Smooth muscle cell (in vitro differentiated cells): ENCODE results near the gene DEFB129. TPM values are rescaled to one million over a fixed set of nuclear protein-coding genes. Genes with fewer than 3 reads are reported as not detected.

Source experiments
- DNase-seq: peaks from one replicate; lab custom pipeline; 2025; ENCODE audit not compliant: unreplicated experiment; lab: John Stamatoyannopoulos, UW
- H2AFZ ChIP-seq: fragments of 200-600 bp; sonication (generic); 2 replicates; pipeline ENCODE4 v1.6.0; 2016; ENCODE audit warnings: antibody characterized with exemption, low read depth, mild to moderate bottlenecking
- H3F3A ChIP-seq: fragments of 200-600 bp; sonication (generic); 2 replicates; pipeline ENCODE4 v1.6.0; 2017; ENCODE audit warnings: antibody characterized with exemption, low read depth
- H3K27ac ChIP-seq: fragments of 200-600 bp; sonication (generic); 2 replicates; pipeline ENCODE4 v1.5.1; 2016; ENCODE audit warnings: low read depth, mild to moderate bottlenecking
- H3K27me3 ChIP-seq: fragments of 200-600 bp; sonication (generic); 2 replicates; pipeline ENCODE4 v1.6.1; 2016; ENCODE audit warnings: low read depth, mild to moderate bottlenecking
- H3K36me3 ChIP-seq: fragments of 200-600 bp; sonication (generic); 2 replicates; pipeline ENCODE4 v1.5.1; 2016; ENCODE audit warnings: low read depth
- H3K4me1 ChIP-seq: fragments of 200-600 bp; sonication (generic); 2 replicates; pipeline ENCODE4 v1.5.1; 2016; ENCODE audit warnings: low read depth
- H3K4me2 ChIP-seq: fragments of 200-600 bp; sonication (generic); 2 replicates; pipeline ENCODE4 v1.6.0; 2016; ENCODE audit warnings: mild to moderate bottlenecking
- H3K4me3 ChIP-seq: fragments of 200-600 bp; sonication (generic); 2 replicates; pipeline ENCODE4 v1.5.1; 2016; ENCODE audit warnings: mild to moderate bottlenecking
- H3K79me2 ChIP-seq: fragments of 200-600 bp; sonication (generic); 2 replicates; pipeline ENCODE4 v1.6.0; 2016; ENCODE audit warnings: low read depth, mild to moderate bottlenecking
- H3K9ac ChIP-seq: fragments of 200-600 bp; sonication (generic); 2 replicates; pipeline ENCODE4 v1.6.0; 2016; ENCODE audit warnings: low read depth
- H3K9me3 ChIP-seq: fragments of 200-600 bp; sonication (generic); replicated peaks from 2 replicates; pipeline ENCODE4 v1.5.1; 2016; ENCODE audit warnings: low read depth
- H4K20me1 ChIP-seq: fragments of 200-600 bp; sonication (generic); 2 replicates; pipeline ENCODE4 v1.6.0; 2016; ENCODE audit warnings: low read depth
- CTCF ChIP-seq: fragments of 200-600 bp; sonication (generic); IDR thresholded peaks from 2 replicates; pipeline ENCODE4 v1.5.1; 2017; ENCODE audit warnings: borderline replicate concordance, mild to moderate bottlenecking, antibody characterized with exemption; ENCODE audit not compliant: insufficient read depth, poor library complexity, severe bottlenecking
- WGBS: methylation state at CpG from one replicate; pipeline ENCODE4 v1.1.7; 2016; ENCODE audit warnings: low lambda C conversion rate; 5-methylcytosine and 5-hydroxymethylcytosine counted together
- polyA plus RNA-seq: library from polyadenylated mRNA; unstranded; fragments of >200 nt; fragmentation: Nextera tagmentation; extraction: Ambion mirVana; gene quantifications from 2 replicates; pipeline ENCODE4 v1.2.1, GENCODE V29; 2016
- total RNA-seq: library from RNA; depleted of rRNA; stranded (reverse); fragments of >200 nt; gene quantifications from 2 replicates; pipeline ENCODE4 v1.2.3, GENCODE V29; 2014

The DEFB129 gene
- total and polyA plus RNA-seq, 2 experiments from 2014 or later, result not detected

DNA sequence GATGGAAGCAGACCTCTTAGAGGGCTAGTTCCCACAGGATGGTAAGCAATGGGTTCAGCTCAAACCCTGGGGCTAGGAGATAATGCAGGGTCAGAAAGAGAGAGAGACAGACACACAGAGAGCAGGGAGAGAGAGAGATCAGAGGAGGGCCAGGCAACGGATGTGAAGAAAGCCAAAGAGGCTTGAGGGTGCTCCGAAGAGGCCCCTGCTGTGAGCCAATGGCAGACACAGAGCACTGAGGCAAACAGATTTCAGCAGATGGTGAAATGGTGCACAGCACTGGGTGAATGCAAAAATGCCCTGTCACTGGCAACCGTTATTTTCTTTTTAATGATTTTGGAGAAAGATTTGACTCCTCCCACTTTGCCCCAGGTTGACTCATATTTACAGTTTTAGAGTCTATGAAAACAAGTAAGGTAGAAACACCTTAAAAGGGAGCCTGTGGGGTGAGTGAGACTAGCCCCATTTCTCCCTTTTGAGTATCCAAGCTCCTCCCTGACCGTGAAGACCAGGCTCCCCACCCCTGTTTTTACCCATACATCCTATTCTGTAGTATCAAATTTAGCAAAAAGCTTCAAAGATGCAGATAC lies 31.3 kb downstream of the DEFB129 start:
- Histone ChIP-seq H3K79me2 (no peaks in the 10 kb centered on the region), H3K27ac (no peak overlapping the region), H2AFZ (no peak overlapping the region), H3K4me3 (no peak overlapping the region), H3K9me3 (no peaks in the 10 kb centered on the region), H3K36me3 (no peaks in the 10 kb centered on the region), H3K4me2 (no peak overlapping the region), H4K20me1 (no peaks in the 10 kb centered on the region), H3F3A (no peaks in the 10 kb centered on the region), H3K9ac (no peak overlapping the region), H3K27me3 (no peaks in the 10 kb centered on the region), H3K4me1 (no peaks in the 10 kb centered on the region)
- WGBS, result 56% methylated on average over 4 of the region's 4 CpGs
- no peak for DNase-seq
- no peak for TF ChIP-seq CTCF

GRCh38 chr20:258963-259362 lies 31.9 kb downstream of the DEFB129 start:
- no peak overlapping the region for H2AFZ ChIP-seq
- no peaks in the 10 kb centered on the region for H3K79me2 ChIP-seq
- WGBS, result 73% methylated on average over 8 of the region's 8 CpGs
- no peaks in the 10 kb centered on the region for H3K27me3 ChIP-seq
- TF ChIP-seq CTCF, result no peak
- H3K4me1 ChIP-seq, result no peaks in the 10 kb centered on the region
- no peaks in the 10 kb centered on the region for H4K20me1 ChIP-seq
- H3K27ac ChIP-seq, result no peak overlapping the region
- H3K4me3 ChIP-seq, result no peak overlapping the region
- no peaks in the 10 kb centered on the region for H3K36me3 ChIP-seq
- DNase-seq, result no peak
- no peak overlapping the region for H3K4me2 ChIP-seq
- H3F3A ChIP-seq, result no peaks in the 10 kb centered on the region
- no peak overlapping the region for H3K9ac ChIP-seq
- no peaks in the 10 kb centered on the region for H3K9me3 ChIP-seq

DNA sequence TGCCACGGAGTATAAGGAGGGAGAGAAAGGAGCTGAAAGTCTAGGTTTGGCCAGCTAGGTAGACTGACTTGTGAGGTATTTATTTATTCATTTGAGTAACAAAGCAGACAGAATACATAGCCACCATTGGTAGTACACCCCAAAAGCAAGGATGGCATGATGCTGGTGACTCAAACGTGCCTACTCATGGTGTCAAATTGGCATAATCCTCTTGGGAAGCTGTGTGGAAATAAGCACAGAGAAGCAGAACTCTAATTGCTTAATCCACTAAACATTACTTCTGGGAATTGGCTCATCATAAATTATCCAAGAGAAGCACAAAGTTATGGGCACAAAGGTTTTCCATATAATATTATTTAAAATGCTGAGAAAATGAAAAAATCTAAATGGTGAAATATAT lies 32.9 kb downstream of the DEFB129 start:
- no peaks in the 10 kb centered on the region for H3F3A ChIP-seq
- H3K36me3 ChIP-seq, result no peaks in the 10 kb centered on the region
- TF ChIP-seq CTCF, result no peak
- H3K27me3 ChIP-seq, result no peaks in the 10 kb centered on the region
- H3K4me3 ChIP-seq, result no peak overlapping the region
- no peaks in the 10 kb centered on the region for H4K20me1 ChIP-seq
- no peak overlapping the region for H3K27ac ChIP-seq
- H3K9me3 ChIP-seq, result no peaks in the 10 kb centered on the region
- no peak for DNase-seq
- no peak overlapping the region for H3K9ac ChIP-seq
- no peaks in the 10 kb centered on the region for H3K79me2 ChIP-seq
- H3K4me1 ChIP-seq, result no peaks in the 10 kb centered on the region
- 75% methylated on average over 2 of the region's 2 CpGs for WGBS
- H2AFZ ChIP-seq, result no peak overlapping the region
- H3K4me2 ChIP-seq, result no peak overlapping the region

DNA sequence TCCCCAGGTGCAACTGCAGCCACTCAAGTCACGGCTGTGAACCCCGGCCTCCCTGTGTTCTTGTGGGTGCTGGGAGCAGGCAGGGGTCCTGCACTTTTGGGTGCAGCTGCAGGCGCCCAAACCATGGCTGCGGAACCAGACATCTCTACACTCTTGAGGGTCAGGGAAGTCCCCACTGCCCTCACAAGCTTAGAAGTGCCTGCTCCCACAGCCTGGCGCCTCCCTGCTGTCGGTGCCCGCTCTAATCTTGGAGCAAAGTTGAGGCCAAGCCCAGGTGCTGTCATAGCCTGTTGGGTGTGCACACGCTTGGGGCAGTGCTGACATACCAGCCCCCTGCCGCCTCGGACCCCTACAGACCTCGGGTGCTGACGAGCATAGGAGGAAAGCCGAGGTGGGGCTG lies 36.6 kb downstream of the DEFB129 start:
- Histone ChIP-seq H3K9me3 (no peaks in the 10 kb centered on the region), H3K27ac (no peak overlapping the region), H3F3A (no peaks in the 10 kb centered on the region), H3K36me3 (no peaks in the 10 kb centered on the region), H3K9ac (no peak overlapping the region), H2AFZ (no peak overlapping the region), H3K4me1 (no peaks in the 10 kb centered on the region), H3K4me3 (no peak overlapping the region), H4K20me1 (no peaks in the 10 kb centered on the region), H3K79me2 (no peaks in the 10 kb centered on the region), H3K27me3 (no peaks in the 10 kb centered on the region), H3K4me2 (no peak overlapping the region)
- no peak for DNase-seq
- TF ChIP-seq CTCF, result no peak
- WGBS, result 87% methylated on average over 12 of the region's 13 CpGs
